PC-9 (cell line): ENCODE measurements around the gene UBA52. TPM values are rescaled to one million over a fixed set of nuclear protein-coding genes. Genes with fewer than 3 reads are reported as not detected.

Source experiments
- BruUV-seq: library from RNA; stranded (reverse); fragments of 400-500 nt; replicated peaks from 2 replicates; lab custom pipeline; 2021; lab: Mats Ljungman, UMichigan
- CTCF ChIA-PET: fragments of 300-600 bp; sonication (Branson Sonifier 250); formaldehyde crosslinking; loops from one replicate; lab custom pipeline; 2022; ENCODE audit warnings: antibody characterized with exemption; lab: Charles Lee
- POLR2A ChIA-PET: fragments of 300-600 bp; sonication (Branson Sonifier 250); formaldehyde crosslinking; loops from one replicate; lab custom pipeline; 2022; ENCODE audit warnings: antibody characterized with exemption; ENCODE audit not compliant: unreplicated experiment; lab: Charles Lee
- DNase-seq, 2 experiments: peaks; one replicate each; pipeline versions ENCODE4 v3.0.0 to v3.0.0-alpha.2; 2015 to 2022; ENCODE audit warnings: mixed read lengths in 1 of 2
- H2AFZ ChIP-seq: fragments of 200-600 bp; sonication (generic); 2 replicates; pipeline ENCODE4 v1.8.1; 2017; ENCODE audit warnings: antibody characterized with exemption
- H3F3A ChIP-seq: fragments of 200-600 bp; sonication (generic); 2 replicates; pipeline ENCODE4 v1.8.1; 2017; ENCODE audit warnings: antibody characterized with exemption, mild to moderate bottlenecking, low read depth; ENCODE audit not compliant: insufficient read depth
- H3K27ac ChIP-seq: fragments of 200-600 bp; sonication (generic); 2 replicates; pipeline ENCODE4 v1.6.1; 2016; ENCODE audit warnings: mixed run types
- H3K27me3 ChIP-seq: fragments of 200-600 bp; sonication (generic); 2 replicates; pipeline ENCODE4 v1.6.1; 2016; ENCODE audit warnings: low read depth, mixed run types; ENCODE audit not compliant: insufficient read depth
- H3K36me3 ChIP-seq: fragments of 200-600 bp; sonication (generic); 2 replicates; pipeline ENCODE4 v1.6.1; 2016; ENCODE audit warnings: low read depth, mixed run types
- H3K4me1 ChIP-seq: fragments of 200-600 bp; sonication (generic); replicated peaks from 2 replicates; pipeline ENCODE4 v1.6.1; 2016; ENCODE audit warnings: mixed run types; ENCODE audit not compliant: insufficient read depth
- H3K4me2 ChIP-seq: fragments of 200-600 bp; sonication (generic); 2 replicates; pipeline ENCODE4 v1.6.1; 2017; ENCODE audit warnings: mixed run types
- H3K4me3 ChIP-seq: fragments of 200-600 bp; sonication (generic); 2 replicates; pipeline ENCODE4 v1.6.1; 2016; ENCODE audit warnings: mixed run types
- H3K79me2 ChIP-seq: fragments of 200-600 bp; sonication (generic); 2 replicates; pipeline ENCODE4 v1.6.1; 2017; ENCODE audit warnings: low read depth, mixed run types
- H3K9me2 ChIP-seq: fragments of 200-600 bp; sonication (generic); 2 replicates; pipeline ENCODE4 v1.8.1; 2017; ENCODE audit warnings: mild to moderate bottlenecking; ENCODE audit not compliant: insufficient read depth
- H3K9me3 ChIP-seq: fragments of 200-600 bp; sonication (generic); 2 replicates; pipeline ENCODE4 v1.8.1; 2016; ENCODE audit warnings: low read depth; ENCODE audit not compliant: insufficient read depth
- H4K20me1 ChIP-seq: fragments of 200-600 bp; sonication (generic); 2 replicates; pipeline ENCODE4 v1.8.1; 2017; ENCODE audit not compliant: insufficient read depth
- CTCF ChIP-seq: fragments of 200-600 bp; sonication (generic); conservative IDR thresholded peaks from 2 replicates; pipeline ENCODE4 v1.6.1; 2017; ENCODE audit warnings: mixed run types, antibody characterized with exemption, mild to moderate bottlenecking, moderate library complexity
- EZH2 ChIP-seq: fragments of 200-600 bp; sonication (generic); IDR thresholded peaks from 2 replicates; pipeline ENCODE4 v1.8.0; 2017; ENCODE audit warnings: antibody characterized with exemption, low read depth
- intact Hi-C: fragments of 100-400 bp; cut with micrococcal nuclease; formaldehyde crosslinking; loops from one replicate; pipeline ENCODE4 v1.10.0; 2022; ENCODE audit not compliant: unreplicated experiment
- total RNA-seq: library from RNA; stranded (reverse); gene quantifications from 2 replicates; pipeline ENCODE4 v1.2.3, GENCODE V29; 2021

Gene UBA52
- total RNA-seq, 1 experiment from 2014 or later, result 1,141 TPM

GRCh38 chr19:18531485-18531884 is 40.2 kb upstream of the UBA52 start:
- POLR2A ChIA-PET, result no interaction called here

GRCh38 chr19:18532168-18532890 is 39.3 kb upstream of the UBA52 start:
- H4K20me1 ChIP-seq, result no peaks in the 10 kb centered on the region
- no peak overlapping the region for H2AFZ ChIP-seq
- TF ChIP-seq CTCF (no peak), EZH2 (no peak)
- peaks cover 8% of the 10 kb centered on the region; the same call in 1 of the 2 replicates for H3K36me3 ChIP-seq
- no peaks in the 10 kb centered on the region for H3K79me2 ChIP-seq
- H3K9me2 ChIP-seq, result no peaks in the 10 kb centered on the region
- intact Hi-C loops, result no loop called here
- POLR2A ChIA-PET, result no interaction called here
- BruUV-seq, result no TSS peak
- no peaks in the 10 kb centered on the region for H3K4me1 ChIP-seq
- no peaks in the 10 kb centered on the region for H3K27me3 ChIP-seq
- H3K9me3 ChIP-seq, result no peaks in the 10 kb centered on the region
- peaks cover 15% of the 10 kb centered on the region for H3F3A ChIP-seq
- DNase-seq, result no peak
- CTCF ChIA-PET, result no interaction called here
- no peak overlapping the region for H3K4me2 ChIP-seq
- H3K27ac ChIP-seq, result no peak overlapping the region
- no peak overlapping the region for H3K4me3 ChIP-seq

More at GRCh38 chr19:18531485-18531884, 40.2 kb upstream of the UBA52 start:
- Histone ChIP-seq H3K4me3 (no peak overlapping the region), H3K36me3 (peaks cover 6% of the 10 kb centered on the region; the same call in 1 of the 2 replicates), H2AFZ (no peak overlapping the region), H4K20me1 (no peaks in the 10 kb centered on the region), H3K9me2 (no peaks in the 10 kb centered on the region), H3K27me3 (no peaks in the 10 kb centered on the region), H3K9me3 (no peaks in the 10 kb centered on the region), H3F3A (peaks cover 24% of the 10 kb centered on the region), H3K4me2 (no peak overlapping the region), H3K27ac (no peak overlapping the region), H3K79me2 (no peaks in the 10 kb centered on the region), H3K4me1 (no peaks in the 10 kb centered on the region)
- DNase-seq, result no peak
- TF ChIP-seq EZH2 (no peak), CTCF (no peak)
- BruUV-seq, result no TSS peak
- intact Hi-C loops, result no loop called here
- CTCF ChIA-PET, result no interaction called here

- H3K4me1 ChIP-seq, result no peaks in the 10 kb centered on the region
- H3K27me3 ChIP-seq, result no peaks in the 10 kb centered on the region
- ChIA-PET POLR2A (interaction anchor here (0.7 kb wide), 1 partner anchor 12 kb away, joined by 5 read pairs; no protein-coding TSS in a partner anchor), CTCF (no interaction called here)
- no peaks in the 10 kb centered on the region for H3K79me2 ChIP-seq
- no peak for DNase-seq
- H2AFZ ChIP-seq, result no peak overlapping the region
- no peaks in the 10 kb centered on the region for H3K9me3 ChIP-seq
- H3K36me3 ChIP-seq, result peaks cover 8% of the 10 kb centered on the region; the same call in 1 of the 2 replicates
- no peak overlapping the region for H3K4me3 ChIP-seq
- no peak overlapping the region for H3K4me2 ChIP-seq
- intact Hi-C loops, result no loop called here
- H4K20me1 ChIP-seq, result no peaks in the 10 kb centered on the region
- H3F3A ChIP-seq, result peaks cover 15% of the 10 kb centered on the region
- H3K9me2 ChIP-seq, result no peaks in the 10 kb centered on the region
- no peak overlapping the region for H3K27ac ChIP-seq
- BruUV-seq, result no TSS peak
- TF ChIP-seq EZH2, result no peak
- no peak for TF ChIP-seq CTCF
Observed at GRCh38 chr19:18533058-18533457, 38.6 kb upstream of the UBA52 start.
